Measurements from ENCODE around the gene OR9A2.

DNA sequence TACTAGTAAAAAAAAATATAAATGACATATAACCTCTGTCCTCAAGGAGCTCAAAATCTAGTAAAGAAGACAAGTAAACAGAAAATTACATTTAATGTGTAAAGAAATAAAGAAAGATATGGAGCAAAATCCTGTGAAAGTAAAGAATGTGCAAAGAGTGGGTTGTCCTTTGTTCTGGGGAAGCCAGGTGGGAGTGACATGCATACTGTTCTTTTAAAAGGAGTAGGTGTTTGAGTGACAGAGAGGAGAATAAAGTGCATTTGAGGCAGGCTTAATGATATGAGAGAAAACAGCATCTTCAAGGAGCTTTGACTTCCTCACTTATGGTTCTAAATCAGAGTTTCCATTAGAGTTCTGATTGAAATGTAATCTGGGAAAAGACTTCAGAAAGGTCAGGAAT, 47.2 kb upstream of the OR9A2 start:
- TF ChIP-seq, protein P1, sequence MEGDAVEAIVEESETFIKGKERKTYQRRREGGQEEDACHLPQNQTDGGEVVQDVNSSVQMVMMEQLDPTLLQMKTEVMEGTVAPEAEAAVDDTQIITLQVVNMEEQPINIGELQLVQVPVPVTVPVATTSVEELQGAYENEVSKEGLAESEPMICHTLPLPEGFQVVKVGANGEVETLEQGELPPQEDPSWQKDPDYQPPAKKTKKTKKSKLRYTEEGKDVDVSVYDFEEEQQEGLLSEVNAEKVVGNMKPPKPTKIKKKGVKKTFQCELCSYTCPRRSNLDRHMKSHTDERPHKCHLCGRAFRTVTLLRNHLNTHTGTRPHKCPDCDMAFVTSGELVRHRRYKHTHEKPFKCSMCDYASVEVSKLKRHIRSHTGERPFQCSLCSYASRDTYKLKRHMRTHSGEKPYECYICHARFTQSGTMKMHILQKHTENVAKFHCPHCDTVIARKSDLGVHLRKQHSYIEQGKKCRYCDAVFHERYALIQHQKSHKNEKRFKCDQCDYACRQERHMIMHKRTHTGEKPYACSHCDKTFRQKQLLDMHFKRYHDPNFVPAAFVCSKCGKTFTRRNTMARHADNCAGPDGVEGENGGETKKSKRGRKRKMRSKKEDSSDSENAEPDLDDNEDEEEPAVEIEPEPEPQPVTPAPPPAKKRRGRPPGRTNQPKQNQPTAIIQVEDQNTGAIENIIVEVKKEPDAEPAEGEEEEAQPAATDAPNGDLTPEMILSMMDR (IDR thresholded peaks at IDR 0.05): no peak
- TF ChIP-seq POLR2A (IDR thresholded peaks at IDR 0.05): no peak
- TF ChIP-seq POLR2AphosphoS5 (IDR thresholded peaks at IDR 0.05): no peak

Data from gastroesophageal sphincter (tissue), 3 donors.